Thymus (tissue), 11 donors: ENCODE measurements around the gene SYN1. TPM values are rescaled to one million over a fixed set of nuclear protein-coding genes. Genes with fewer than 3 reads are reported as not detected.

Experiments used
- DNase-seq, 9 donors: peaks; one replicate each; pipeline ENCODE4 v3.0.0-alpha.2; 2013; ENCODE audit warnings: low spot score in 9 of 9, low read depth in 6 of 9, missing footprints in 1 of 9
- H3K27ac ChIP-seq, 2 donors: one replicate each; pipeline ENCODE4 v1.5.1; 2013; ENCODE audit warnings: control low read depth in 1 of 2, low read depth in 1 of 2, low read length in 1 of 2, mild to moderate bottlenecking in 1 of 2, moderate library complexity in 1 of 2
- H3K27me3 ChIP-seq, 2 donors: one replicate each; pipeline ENCODE4 v1.5.1; 2013; ENCODE audit warnings: low read length in 1 of 2; ENCODE audit not compliant: control insufficient read depth in 2 of 2, insufficient read depth in 1 of 2
- H3K36me3 ChIP-seq, 2 donors: one replicate each; pipeline ENCODE4 v1.5.1; 2013; ENCODE audit warnings: low read length in 1 of 2, mild to moderate bottlenecking in 1 of 2, moderate library complexity in 1 of 2; ENCODE audit not compliant: control insufficient read depth in 2 of 2, insufficient read depth in 2 of 2
- H3K4me1 ChIP-seq, 2 donors: one replicate each; pipeline ENCODE4 v1.5.1; 2013; ENCODE audit warnings: low read length in 2 of 2; ENCODE audit not compliant: control insufficient read depth in 2 of 2, insufficient read depth in 2 of 2
- H3K4me3 ChIP-seq, 2 donors: one replicate each; pipeline ENCODE4 v1.5.1; 2013; ENCODE audit warnings: low read length in 2 of 2, control low read depth in 1 of 2, mild to moderate bottlenecking in 1 of 2
- H3K9me3 ChIP-seq, 2 donors: one replicate each; pipeline ENCODE4 v1.5.1; 2013; ENCODE audit warnings: low read length in 1 of 2, mild to moderate bottlenecking in 1 of 2; ENCODE audit not compliant: control insufficient read depth in 2 of 2, insufficient read depth in 1 of 2
- WGBS: extraction: QIAGEN DNeasy Blood & Tissue Kit; methylation state at CpG from one replicate; pipeline ENCODE4 v1.1.7; 2013; 5-methylcytosine and 5-hydroxymethylcytosine counted together
- polyA plus RNA-seq: library from polyadenylated mRNA; stranded (reverse); fragments of 200-250 nt; gene quantifications from one replicate; pipeline ENCODE4 v1.2.3, GENCODE V29; 2013
- total RNA-seq: library from RNA; stranded (reverse); fragments of 120-200 nt; gene quantifications from one replicate; pipeline ENCODE4 v1.2.4, GENCODE V29; 2013
- donor health status: healthy.

Gene SYN1
- total and polyA plus RNA-seq, 2 donors, result 0.52 to 4.0 TPM

- H3K27ac ChIP-seq, result no peak overlapping the region
- peaks cover 0 to 3% of the 10 kb centered on the region in 2 donors for H3K4me1 ChIP-seq
- no peaks in the 10 kb centered on the region for H3K9me3 ChIP-seq
- no peak overlapping the region for H3K4me3 ChIP-seq
- H3K36me3 ChIP-seq, result no peaks in the 10 kb centered on the region
- no peaks in the 10 kb centered on the region for H3K27me3 ChIP-seq
- WGBS, result 97% methylated on average over 5 of the region's 5 CpGs
- DNase-seq, result no peak
Measured at GRCh38 chrX:47543496-47543895, 76.2 kb downstream of the SYN1 start.

GRCh38 chrX:47540754-47541538, 78.7 kb downstream of the SYN1 start:
- H3K36me3 ChIP-seq, result no peaks in the 10 kb centered on the region
- no peaks in the 10 kb centered on the region for H3K9me3 ChIP-seq
- H3K4me1 ChIP-seq, result peaks cover 0 to 3% of the 10 kb centered on the region in 2 donors
- H3K27me3 ChIP-seq, result no peaks in the 10 kb centered on the region
- WGBS, result 50% methylated on average over 15 of the region's 15 CpGs
- no peak overlapping the region for H3K4me3 ChIP-seq
- DNase-seq, result peak in 1 of 9 donors; percentile 22
- peak overlapping the region in 1 of 2 donors; percentile 18 for H3K27ac ChIP-seq

GRCh38 chrX:47539860-47540259, 79.8 kb downstream of the SYN1 start:
- DNase-seq, result no peak
- no peaks in the 10 kb centered on the region for H3K9me3 ChIP-seq
- no peaks in the 10 kb centered on the region for H3K27me3 ChIP-seq
- H3K36me3 ChIP-seq, result no peaks in the 10 kb centered on the region
- H3K4me1 ChIP-seq, result peaks cover 0 to 3% of the 10 kb centered on the region in 2 donors
- H3K4me3 ChIP-seq, result no peak overlapping the region
- H3K27ac ChIP-seq, result no peak overlapping the region

GRCh38 chrX:47530049-47530448, 89.6 kb downstream of the SYN1 start:
- H3K27ac ChIP-seq, result no peak overlapping the region
- no peak for DNase-seq
- H3K9me3 ChIP-seq, result no peaks in the 10 kb centered on the region
- H3K4me1 ChIP-seq, result peaks cover 0 to 4% of the 10 kb centered on the region in 2 donors
- H3K27me3 ChIP-seq, result no peaks in the 10 kb centered on the region
- 84% methylated on average over 6 of the region's 6 CpGs for WGBS
- H3K4me3 ChIP-seq, result no peak overlapping the region
- H3K36me3 ChIP-seq, result no peaks in the 10 kb centered on the region

- Histone ChIP-seq H3K27ac (no peak overlapping the region), H3K4me3 (no peak overlapping the region), H3K9me3 (no peaks in the 10 kb centered on the region), H3K4me1 (peaks cover 0 to 3% of the 10 kb centered on the region in 2 donors), H3K36me3 (no peaks in the 10 kb centered on the region), H3K27me3 (no peaks in the 10 kb centered on the region)
- no peak for DNase-seq
- WGBS, result 95% methylated on average over 8 of the region's 8 CpGs
Measured at GRCh38 chrX:47529548-47529947, 90.1 kb downstream of the SYN1 start.

- peaks cover 0 to 9% of the 10 kb centered on the region in 2 donors for H3K9me3 ChIP-seq
- no peak overlapping the region for H3K27ac ChIP-seq
- no peaks in the 10 kb centered on the region for H3K4me1 ChIP-seq
- 3% methylated on average over 34 of the region's 34 CpGs for WGBS
- peak overlapping the region; percentile 54 to 56 for H3K4me3 ChIP-seq
- no peaks in the 10 kb centered on the region for H3K36me3 ChIP-seq
- peak in 1 of 9 donors; percentile 6 for DNase-seq
- no peaks in the 10 kb centered on the region for H3K27me3 ChIP-seq
Measured at GRCh38 chrX:47523713-47524166, 95.9 kb downstream of the SYN1 start.

GRCh38 chrX:47523297-47523696, 96.4 kb downstream of the SYN1 start:
- peak in 8 of 9 donors; percentile 24 to 76 (median 54) for DNase-seq
- peak overlapping the region; percentile 54 to 56 for H3K4me3 ChIP-seq
- no peaks in the 10 kb centered on the region for H3K27me3 ChIP-seq
- no peak overlapping the region for H3K27ac ChIP-seq
- WGBS, result 2% methylated on average over 31 of the region's 33 CpGs
- H3K9me3 ChIP-seq, result peaks cover 0 to 9% of the 10 kb centered on the region in 2 donors
- peaks cover 0 to 1% of the 10 kb centered on the region in 2 donors for H3K4me1 ChIP-seq
- H3K36me3 ChIP-seq, result no peaks in the 10 kb centered on the region

Other genes with a start within 250 kb of the SYN1 start
- 0.57 TPM for gene ZNF157, start 249.3 kb downstream of the SYN1 start, total RNA-seq
- gene ZNF157, start 249.3 kb downstream of the SYN1 start, polyA plus RNA-seq, result 0.30 TPM
- 9.3 TPM for gene ZNF41, start 136.6 kb downstream of the SYN1 start, total RNA-seq
- 4.6 TPM for gene ZNF41, start 136.6 kb downstream of the SYN1 start, polyA plus RNA-seq
- gene ARAF, start 58.7 kb downstream of the SYN1 start, total RNA-seq, result 24.3 TPM
- gene ARAF, start 58.7 kb downstream of the SYN1 start, polyA plus RNA-seq, result 84.9 TPM
- gene TIMP1, start 37.4 kb downstream of the SYN1 start, total RNA-seq, result 45.3 TPM
- 344 TPM for gene TIMP1, start 37.4 kb downstream of the SYN1 start, polyA plus RNA-seq
- gene CFP, start 10.1 kb upstream of the SYN1 start, total RNA-seq, result 19.8 TPM
- 27.8 TPM for gene CFP, start 10.1 kb upstream of the SYN1 start, polyA plus RNA-seq
- gene ELK1, start 30.7 kb upstream of the SYN1 start, total RNA-seq, result 10.8 TPM
- gene ELK1, start 30.7 kb upstream of the SYN1 start, polyA plus RNA-seq, result 21.7 TPM
- 199 TPM for gene UXT, start 39.3 kb upstream of the SYN1 start, total RNA-seq
- gene UXT, start 39.3 kb upstream of the SYN1 start, polyA plus RNA-seq, result 242 TPM
- 7.7 TPM for gene ZNF81, start 217.0 kb upstream of the SYN1 start, total RNA-seq
- gene ZNF81, start 217.0 kb upstream of the SYN1 start, polyA plus RNA-seq, result 2.3 TPM